HEK293 (cell line): ENCODE results near the gene TMEM259.

ENCODE experiments used
- CTCF ChIA-PET: fragments of 350-600 bp; formaldehyde crosslinking; extraction: SDS; loops from one replicate; lab custom pipeline; 2021; ENCODE audit warnings: antibody characterized with exemption; lab: Yijun Ruan, JAX
- POLR2A ChIA-PET: fragments of 300-600 bp; formaldehyde crosslinking; extraction: SDS; loops from one replicate; lab custom pipeline; 2020; ENCODE audit warnings: antibody characterized with exemption, inconsistent platforms; lab: Yijun Ruan, JAX
- H3K27ac ChIP-seq: fragments of 200-500 bp; sonication (Bioruptor generic); 2 replicates; pipeline ENCODE4 v1.5.1; 2014; ENCODE audit warnings: low read depth, low read length, control low read depth, inconsistent platforms; ENCODE audit errors: extremely low read depth
- H3K36me3 ChIP-seq, 2 experiments: fragments of 200-500 bp in 1 of 2; sonication (Bioruptor generic) in 1 of 2; 1 replicate in 1 of 2; 2 replicates in 1 of 2; pipeline ENCODE4 v1.5.1; 2014 to 2017; ENCODE audit warnings: inconsistent platforms in 2 of 2, low read length in 2 of 2; ENCODE audit not compliant: control insufficient read depth in 2 of 2, insufficient read depth in 1 of 2
- H3K4me1 ChIP-seq: fragments of 200-500 bp; sonication (Bioruptor generic); 2 replicates; pipeline ENCODE4 v1.5.1; 2014; ENCODE audit warnings: mild to moderate bottlenecking, low read length, inconsistent platforms; ENCODE audit not compliant: control insufficient read depth, insufficient read depth
- H3K4me3 ChIP-seq: 2 replicates; pipeline ENCODE4 v1.5.1; 2011; ENCODE audit warnings: low read depth, mild to moderate bottlenecking, control low read depth, low read length, moderate library complexity
- H3K9me3 ChIP-seq: fragments of 200-500 bp; sonication (Bioruptor generic); 2 replicates; pipeline ENCODE4 v1.5.1; 2014; ENCODE audit warnings: low read depth, low read length, inconsistent platforms; ENCODE audit not compliant: control insufficient read depth, insufficient read depth
- FEZF1 ChIP-seq: fragments of 450-650 bp; formaldehyde crosslinking; IDR thresholded peaks from 2 replicates; pipeline ENCODE4 v1.5.1; 2016; ENCODE audit warnings: missing biosample characterization, missing genetic modification characterization
- GLI2 ChIP-seq: fragments of 450-650 bp; formaldehyde crosslinking; IDR thresholded peaks from 2 replicates; pipeline ENCODE4; 2017; ENCODE audit warnings: missing biosample characterization, missing genetic modification characterization, low read depth, borderline replicate concordance
- GLI4 ChIP-seq: fragments of 450-650 bp; formaldehyde crosslinking; IDR thresholded peaks from 2 replicates; pipeline ENCODE4 v1.5.1; 2016; ENCODE audit warnings: missing biosample characterization, missing genetic modification characterization
- KLF1 ChIP-seq: fragments of 450-650 bp; formaldehyde crosslinking; IDR thresholded peaks from 2 replicates; pipeline ENCODE4 v1.5.1; 2016; ENCODE audit warnings: missing biosample characterization, missing genetic modification characterization
- KLF16 ChIP-seq: fragments of 450-650 bp; formaldehyde crosslinking; IDR thresholded peaks from 2 replicates; pipeline ENCODE4 v1.5.1; 2017; ENCODE audit warnings: missing biosample characterization, missing genetic modification characterization
- KLF7 ChIP-seq: fragments of 450-650 bp; formaldehyde crosslinking; IDR thresholded peaks from 2 replicates; pipeline ENCODE4 v1.5.1; 2016; ENCODE audit warnings: missing biosample characterization, missing genetic modification characterization, borderline replicate concordance
- KLF8 ChIP-seq: fragments of 450-650 bp; formaldehyde crosslinking; IDR thresholded peaks from 2 replicates; pipeline ENCODE4 v1.5.1; 2016; ENCODE audit warnings: missing biosample characterization, missing genetic modification characterization
- KLF9 ChIP-seq: fragments of 450-650 bp; formaldehyde crosslinking; IDR thresholded peaks from 2 replicates; pipeline ENCODE4 v1.5.1; 2016; ENCODE audit warnings: missing biosample characterization, missing genetic modification characterization, low read depth
- OVOL3 ChIP-seq: fragments of 450-650 bp; formaldehyde crosslinking; IDR thresholded peaks from 2 replicates; pipeline ENCODE4 v1.5.1; 2016; ENCODE audit warnings: missing biosample characterization, missing genetic modification characterization
- SETDB1 ChIP-seq: IDR thresholded peaks from one replicate; pipeline ENCODE4 v1.6.1; 2017; ENCODE audit warnings: mild to moderate bottlenecking, low read length, moderate library complexity, mixed read lengths; ENCODE audit not compliant: insufficient read length
- SP2 ChIP-seq: fragments of 450-650 bp; formaldehyde crosslinking; IDR thresholded peaks from 2 replicates; pipeline ENCODE4 v1.5.1; 2016; ENCODE audit warnings: missing biosample characterization, missing genetic modification characterization
- SP7 ChIP-seq: fragments of 450-650 bp; formaldehyde crosslinking; IDR thresholded peaks from 2 replicates; pipeline ENCODE4 v1.5.1; 2016; ENCODE audit warnings: missing biosample characterization, missing genetic modification characterization
- TCF7L2 ChIP-seq: IDR thresholded peaks from 2 replicates; pipeline ENCODE4 v1.6.1; 2011; ENCODE audit warnings: low read depth, mild to moderate bottlenecking, inconsistent platforms, low read length, moderate library complexity, borderline replicate concordance
- WT1 ChIP-seq: fragments of 450-650 bp; formaldehyde crosslinking; IDR thresholded peaks from 2 replicates; pipeline ENCODE4 v1.5.1; 2016; ENCODE audit warnings: missing biosample characterization, missing genetic modification characterization
- ZBTB26 ChIP-seq: fragments of 450-650 bp; formaldehyde crosslinking; optimal IDR thresholded peaks from 2 replicates; pipeline ENCODE3; 2016; ENCODE audit warnings: missing biosample characterization, mild to moderate bottlenecking, missing genetic modification characterization
- ZIC2 ChIP-seq: fragments of 450-650 bp; formaldehyde crosslinking; IDR thresholded peaks from 2 replicates; pipeline ENCODE4 v1.5.1; 2016; ENCODE audit warnings: missing biosample characterization, missing genetic modification characterization
- ZNF132 ChIP-seq: fragments of 450-650 bp; formaldehyde crosslinking; IDR thresholded peaks from 2 replicates; pipeline ENCODE4 v1.5.1; 2017; ENCODE audit warnings: missing biosample characterization, missing genetic modification characterization, borderline replicate concordance
- ZNF19 ChIP-seq: fragments of 450-650 bp; formaldehyde crosslinking; IDR thresholded peaks from 2 replicates; pipeline ENCODE4; 2016; ENCODE audit warnings: missing biosample characterization, missing genetic modification characterization, low read depth
- ZNF239 ChIP-seq: fragments of 450-650 bp; formaldehyde crosslinking; IDR thresholded peaks from 2 replicates; pipeline ENCODE4 v1.5.1; 2016; ENCODE audit warnings: missing biosample characterization, missing genetic modification characterization
- ZNF24 ChIP-seq: fragments of 450-650 bp; formaldehyde crosslinking; IDR thresholded peaks from 2 replicates; pipeline ENCODE4 v1.5.1; 2016; ENCODE audit warnings: missing biosample characterization, missing genetic modification characterization
- ZNF324 ChIP-seq: fragments of 450-650 bp; formaldehyde crosslinking; IDR thresholded peaks from 2 replicates; pipeline ENCODE4 v1.5.1; 2016; ENCODE audit warnings: missing biosample characterization, missing genetic modification characterization
- ZNF350 ChIP-seq: fragments of 450-650 bp; formaldehyde crosslinking; IDR thresholded peaks from 2 replicates; pipeline ENCODE4 v1.5.0; 2017; ENCODE audit warnings: missing biosample characterization, mild to moderate bottlenecking, missing genetic modification characterization
- ZNF394 ChIP-seq: fragments of 450-650 bp; formaldehyde crosslinking; IDR thresholded peaks from 2 replicates; pipeline ENCODE4 v1.5.1; 2016; ENCODE audit warnings: missing biosample characterization, missing genetic modification characterization, mild to moderate bottlenecking, moderate library complexity, borderline replicate concordance
- ZNF530 ChIP-seq: fragments of 450-650 bp; formaldehyde crosslinking; IDR thresholded peaks from 2 replicates; pipeline ENCODE4 v1.5.1; 2016; ENCODE audit warnings: low read depth, missing biosample characterization, missing genetic modification characterization
- ZNF596 ChIP-seq: fragments of 450-650 bp; IDR thresholded peaks from 2 replicates; pipeline ENCODE4 v1.5.0; 2018; ENCODE audit warnings: missing biosample characterization, mild to moderate bottlenecking, missing genetic modification characterization, moderate library complexity
- ZNF600 ChIP-seq: fragments of 450-650 bp; formaldehyde crosslinking; IDR thresholded peaks from 2 replicates; pipeline ENCODE4 v1.5.1; 2016; ENCODE audit warnings: missing biosample characterization, missing genetic modification characterization
- ZNF629 ChIP-seq: fragments of 450-650 bp; formaldehyde crosslinking; IDR thresholded peaks from 2 replicates; pipeline ENCODE4 v1.5.1; 2017; ENCODE audit warnings: missing biosample characterization, missing genetic modification characterization
- ZNF837 ChIP-seq: fragments of 450-650 bp; formaldehyde crosslinking; IDR thresholded peaks from 2 replicates; pipeline ENCODE4 v1.5.1; 2016; ENCODE audit warnings: missing biosample characterization, missing genetic modification characterization
- ZSCAN23 ChIP-seq: fragments of 450-650 bp; formaldehyde crosslinking; IDR thresholded peaks from 2 replicates; pipeline ENCODE4 v1.5.1; 2016; ENCODE audit warnings: missing biosample characterization, missing genetic modification characterization
- ZXDB ChIP-seq: fragments of 450-650 bp; formaldehyde crosslinking; IDR thresholded peaks from 2 replicates; pipeline ENCODE4 v1.5.1; 2016; ENCODE audit warnings: missing biosample characterization, missing genetic modification characterization
- TF ChIP-seq, protein P1 (sequence below): fragments of 450-650 bp; formaldehyde crosslinking; IDR thresholded peaks from 2 replicates; pipeline ENCODE4 v1.5.1; 2016; ENCODE audit warnings: missing biosample characterization, missing genetic modification characterization
- TF ChIP-seq, protein P2 (sequence below): fragments of 450-650 bp; IDR thresholded peaks from 2 replicates; pipeline ENCODE4 v1.5.1; 2018; ENCODE audit warnings: missing biosample characterization, missing genetic modification characterization

Gene TMEM259

GRCh38 chr19:992670-993055 is 28.3 kb downstream of the TMEM259 start:
- Histone ChIP-seq H3K4me1 (peaks cover 7% of the 10 kb centered on the region), H3K4me3 (no peak overlapping the region), H3K27ac (no peak overlapping the region), H3K36me3 (peaks cover 3 to 58% of the 10 kb centered on the region in 2 experiments; a peak in 2 of 3 replicates), H3K9me3 (no peaks in the 10 kb centered on the region)
- POLR2A ChIA-PET: no interaction called here
- TF ChIP-seq ZXDB (tag by site-specific recombination) (no peak), ZNF239 (no peak), ZNF324 (tag by site-specific recombination) (no peak), ZNF19 (tag by site-specific recombination) (no peak), SP7 (tag by site-specific recombination) (no peak), ZNF132 (tag by site-specific recombination) (no peak), ZNF394 (tag by site-specific recombination) (no peak), OVOL3 (tag by site-specific recombination) (no peak), TCF7L2 (no peak), GLI2 (tag by site-specific recombination) (no peak), SETDB1 (no peak), KLF7 (no peak), GLI4 (no peak), ZNF24 (tag by site-specific recombination) (no peak), ZNF350 (tag by site-specific recombination) (no peak), ZNF596 (tag by site-specific recombination) (no peak), ZBTB26 (tag by site-specific recombination) (no peak), ZNF530 (no peak), WT1 (tag by site-specific recombination) (no peak), ZSCAN23 (tag by site-specific recombination) (no peak)
- CTCF ChIA-PET: interaction anchor here (0.5 kb wide), 1 partner anchor 243 kb away, joined by 3 read pairs; no protein-coding TSS in a partner anchor

DNA sequence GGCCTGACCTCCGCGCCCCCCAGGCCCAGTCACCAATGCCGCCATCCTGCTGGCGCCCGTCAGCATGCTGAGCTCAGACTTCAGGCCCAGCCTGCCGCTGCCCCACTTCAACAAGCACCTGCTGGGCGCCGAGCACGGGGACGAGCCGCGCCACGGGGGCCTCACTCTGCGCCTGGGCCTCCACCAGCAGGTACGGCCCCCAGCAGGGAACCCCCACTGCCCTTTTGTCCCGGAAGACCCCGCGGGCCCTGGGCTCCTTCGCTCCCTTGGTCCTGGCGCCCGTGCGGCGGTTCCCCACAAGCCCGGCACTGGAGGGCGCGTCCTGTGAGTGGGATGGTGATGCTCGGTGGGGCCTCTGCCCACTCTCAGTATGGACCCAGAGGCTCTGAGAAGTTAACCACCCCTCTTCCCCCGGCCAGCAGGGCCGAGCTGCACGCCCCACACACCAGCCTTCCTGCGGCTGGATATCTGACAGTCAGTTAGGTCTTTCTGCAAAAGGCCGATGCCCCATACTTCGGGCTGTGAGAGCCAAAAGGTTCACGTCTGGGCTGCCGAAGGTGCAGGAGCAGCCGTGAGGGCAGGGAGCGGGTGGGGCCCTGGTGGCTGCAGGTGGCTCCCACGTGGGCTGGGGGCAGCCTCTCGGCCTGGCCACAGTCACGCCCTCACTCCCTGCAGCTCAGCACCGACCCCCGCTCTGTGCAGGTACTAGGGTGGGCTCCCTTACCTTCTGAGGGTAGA is 28.8 kb downstream of the TMEM259 start:
- CTCF ChIA-PET: interaction anchor here (1.1 kb wide), 1 partner anchor 220 kb away, joined by 3 read pairs; no protein-coding TSS in a partner anchor
- H3K4me1 ChIP-seq: peaks cover 7% of the 10 kb centered on the region
- POLR2A ChIA-PET: no interaction called here
- H3K36me3 ChIP-seq: peaks cover 7 to 63% of the 10 kb centered on the region in 2 experiments; a peak in 2 of 3 replicates
- no peak overlapping the region for H3K4me3 ChIP-seq
- no peaks in the 10 kb centered on the region for H3K9me3 ChIP-seq
- H3K27ac ChIP-seq: no peak overlapping the region
- no peak for TF ChIP-seq ZNF629 (tag by site-specific recombination)
- peak; percentile 18 for TF ChIP-seq SP2 (tag by site-specific recombination)
- TF ChIP-seq, protein P1, sequence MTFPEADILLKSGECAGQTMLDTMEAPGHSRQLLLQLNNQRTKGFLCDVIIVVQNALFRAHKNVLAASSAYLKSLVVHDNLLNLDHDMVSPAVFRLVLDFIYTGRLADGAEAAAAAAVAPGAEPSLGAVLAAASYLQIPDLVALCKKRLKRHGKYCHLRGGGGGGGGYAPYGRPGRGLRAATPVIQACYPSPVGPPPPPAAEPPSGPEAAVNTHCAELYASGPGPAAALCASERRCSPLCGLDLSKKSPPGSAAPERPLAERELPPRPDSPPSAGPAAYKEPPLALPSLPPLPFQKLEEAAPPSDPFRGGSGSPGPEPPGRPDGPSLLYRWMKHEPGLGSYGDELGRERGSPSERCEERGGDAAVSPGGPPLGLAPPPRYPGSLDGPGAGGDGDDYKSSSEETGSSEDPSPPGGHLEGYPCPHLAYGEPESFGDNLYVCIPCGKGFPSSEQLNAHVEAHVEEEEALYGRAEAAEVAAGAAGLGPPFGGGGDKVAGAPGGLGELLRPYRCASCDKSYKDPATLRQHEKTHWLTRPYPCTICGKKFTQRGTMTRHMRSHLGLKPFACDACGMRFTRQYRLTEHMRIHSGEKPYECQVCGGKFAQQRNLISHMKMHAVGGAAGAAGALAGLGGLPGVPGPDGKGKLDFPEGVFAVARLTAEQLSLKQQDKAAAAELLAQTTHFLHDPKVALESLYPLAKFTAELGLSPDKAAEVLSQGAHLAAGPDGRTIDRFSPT (tag by site-specific recombination): peak; percentile 44; the same call in 1 of the 2 replicates
- no peak for TF ChIP-seq FEZF1 (tag by site-specific recombination)
- TF ChIP-seq ZNF837 (tag by site-specific recombination): no peak
- TF ChIP-seq KLF8 (tag by site-specific recombination): peak; percentile 92
- TF ChIP-seq ZIC2 (tag by site-specific recombination): peak; percentile 59
- TF ChIP-seq KLF1: peak; percentile 65
- TF ChIP-seq, protein P2, sequence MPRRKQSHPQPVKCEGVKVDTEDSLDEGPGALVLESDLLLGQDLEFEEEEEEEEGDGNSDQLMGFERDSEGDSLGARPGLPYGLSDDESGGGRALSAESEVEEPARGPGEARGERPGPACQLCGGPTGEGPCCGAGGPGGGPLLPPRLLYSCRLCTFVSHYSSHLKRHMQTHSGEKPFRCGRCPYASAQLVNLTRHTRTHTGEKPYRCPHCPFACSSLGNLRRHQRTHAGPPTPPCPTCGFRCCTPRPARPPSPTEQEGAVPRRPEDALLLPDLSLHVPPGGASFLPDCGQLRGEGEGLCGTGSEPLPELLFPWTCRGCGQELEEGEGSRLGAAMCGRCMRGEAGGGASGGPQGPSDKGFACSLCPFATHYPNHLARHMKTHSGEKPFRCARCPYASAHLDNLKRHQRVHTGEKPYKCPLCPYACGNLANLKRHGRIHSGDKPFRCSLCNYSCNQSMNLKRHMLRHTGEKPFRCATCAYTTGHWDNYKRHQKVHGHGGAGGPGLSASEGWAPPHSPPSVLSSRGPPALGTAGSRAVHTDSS (tag by site-specific recombination): no peak
- TF ChIP-seq KLF16 (tag by site-specific recombination): 0 out of 2 replicates have a peak, but pooled peaks have one; percentile 46
- 0 out of 2 replicates have a peak, but pooled peaks have one; percentile 21 for TF ChIP-seq ZNF600
- peak; percentile 62 for TF ChIP-seq KLF9 (tag by site-specific recombination)
